GM12878 (cell line): ENCODE results near the gene GSG1L2. TPM values are rescaled to one million over a fixed set of nuclear protein-coding genes. Genes with fewer than 3 reads are reported as not detected.

Experiments used
- ATAC-seq: fragments of 200-7000 bp; cut with Tn5 transposase; 3 replicates; pipeline ENCODE4 v1.9.1; 2020; ENCODE audit warnings: mild to moderate bottlenecking, moderate library complexity
- BruUV-seq: library from RNA; stranded (reverse); fragments of 400-500 nt; replicated peaks from 2 replicates; lab custom pipeline; 2021; lab: Mats Ljungman, UMichigan
- CTCF ChIA-PET: fragments of 300-600 bp; sonication (Branson Sonifier 250); formaldehyde crosslinking; extraction: SDS; loops from one replicate; lab custom pipeline; 2021; ENCODE audit warnings: inconsistent platforms; lab: Yijun Ruan, JAX
- POLR2A ChIA-PET: fragments of 350-600 bp; formaldehyde crosslinking; extraction: SDS; loops from one replicate; lab custom pipeline; 2021; ENCODE audit warnings: inconsistent platforms; lab: Charles Lee
- RAD21 ChIA-PET: fragments of 300-600 bp; sonication (Branson Sonifier 250); formaldehyde crosslinking; loops from one replicate; lab custom pipeline; 2023; ENCODE audit warnings: antibody characterized with exemption; ENCODE audit not compliant: unreplicated experiment; lab: Charles Lee
- SMC1A ChIA-PET: fragments of 300-600 bp; sonication (Branson Sonifier 250); formaldehyde crosslinking; loops from one replicate; lab custom pipeline; 2023; ENCODE audit not compliant: unreplicated experiment, uncharacterized antibody; lab: Charles Lee
- DNase-seq: peaks from one replicate; pipeline ENCODE4 v3.0.0-alpha.2; 2011; ENCODE audit warnings: low read depth, low spot score
- FAIRE-seq: peaks from 3 replicates; lab custom pipeline; 2011; peaks lifted over from hg19 to GRCh38; lab: Jason Lieb, UNC
- H2AFZ ChIP-seq: 2 replicates; pipeline ENCODE4 v1.6.0; 2011; ENCODE audit warnings: low read depth, low read length, control low read depth; ENCODE audit not compliant: control insufficient read depth
- H3K27ac ChIP-seq: 2 replicates; pipeline ENCODE4 v1.5.1; 2011; ENCODE audit warnings: control low read depth; ENCODE audit not compliant: control insufficient read depth, insufficient read depth
- H3K27me3 ChIP-seq, 2 experiments: replicated peaks in 1 of 2; 2 replicates each; pipeline versions ENCODE4 v1.6.0 to v1.6.1; 2011; ENCODE audit warnings: low read length in 1 of 2; ENCODE audit not compliant: control insufficient read depth in 2 of 2, insufficient read depth in 2 of 2
- H3K36me3 ChIP-seq, 2 experiments: 2 replicates each; pipeline ENCODE4 v1.5.1; 2011; ENCODE audit warnings: low read length in 1 of 2; ENCODE audit not compliant: control insufficient read depth in 2 of 2, insufficient read depth in 2 of 2
- H3K4me1 ChIP-seq: 2 replicates; pipeline ENCODE4 v1.6.1; 2011; ENCODE audit warnings: mild to moderate bottlenecking, low read length, moderate library complexity, mixed read lengths; ENCODE audit not compliant: control insufficient read depth, insufficient read depth
- H3K4me2 ChIP-seq: 2 replicates; pipeline ENCODE4 v1.6.0; 2011; ENCODE audit warnings: control low read depth; ENCODE audit not compliant: control insufficient read depth, insufficient read depth
- H3K4me3 ChIP-seq: fragments of 200-600 bp; sonication (generic); 2 replicates; pipeline ENCODE4 v1.5.1; 2016
- H3K79me2 ChIP-seq: 2 replicates; pipeline ENCODE4 v1.6.0; 2011; ENCODE audit warnings: low read length; ENCODE audit not compliant: control insufficient read depth, insufficient read depth
- H3K9ac ChIP-seq: 2 replicates; pipeline ENCODE4 v1.8.0; 2011; ENCODE audit warnings: low read length, control low read depth, mixed read lengths; ENCODE audit not compliant: control insufficient read depth, insufficient read depth
- H3K9me3 ChIP-seq: replicated peaks from 3 replicates; pipeline ENCODE4 v1.5.1; 2011; ENCODE audit warnings: mild to moderate bottlenecking, low read length; ENCODE audit not compliant: control insufficient read depth, insufficient read depth
- H4K20me1 ChIP-seq: 2 replicates; pipeline ENCODE4 v1.6.0; 2011; ENCODE audit not compliant: control insufficient read depth, insufficient read depth
- MYB ChIP-seq: fragments of 150-350 bp; IDR thresholded peaks from 2 replicates; pipeline ENCODE4 v1.6.1; 2014; ENCODE audit warnings: mild to moderate bottlenecking, low read depth, low read length, borderline replicate concordance
- NFIC ChIP-seq: IDR thresholded peaks from 2 replicates; pipeline ENCODE4 v1.6.1; 2012; ENCODE audit warnings: low read depth, mild to moderate bottlenecking, inconsistent platforms, low read length, moderate library complexity
- NRF1 ChIP-seq: conservative IDR thresholded peaks from 2 replicates; pipeline ENCODE4 v1.6.1; 2011; ENCODE audit warnings: mild to moderate bottlenecking, low read depth, low read length, improper control_type of control experiment
- PAX8 ChIP-seq: fragments of 450-650 bp; IDR thresholded peaks from 2 replicates; pipeline ENCODE4 v1.6.1; 2017; ENCODE audit warnings: mild to moderate bottlenecking, moderate library complexity
- RB1 ChIP-seq: fragments of 450-650 bp; formaldehyde crosslinking; IDR thresholded peaks from 2 replicates; pipeline ENCODE4 v1.6.1; 2017; ENCODE audit warnings: mild to moderate bottlenecking, borderline replicate concordance
- RBBP5 ChIP-seq: fragments of 200-600 bp; sonication (generic); conservative IDR thresholded peaks from 2 replicates; pipeline ENCODE4 v1.6.1; 2016
- SP1 ChIP-seq: IDR thresholded peaks from one replicate; pipeline ENCODE4 v1.6.1; 2011; ENCODE audit warnings: low read depth, low read length
- TCF12 ChIP-seq: IDR thresholded peaks from 2 replicates; pipeline ENCODE4 v1.6.1; 2011; ENCODE audit warnings: low read depth, mild to moderate bottlenecking, low read length
- WGBS: methylation state at CpG from one replicate; pipeline ENCODE4 v1.1.6; 2016; ENCODE audit warnings: low lambda C conversion rate; ENCODE audit not compliant: insufficient replicate concordance, insufficient coverage; ENCODE audit errors: missing lambda C conversion rate; 5-methylcytosine and 5-hydroxymethylcytosine counted together
- in situ Hi-C: fragments of 300-500 bp; cut with MboI; formaldehyde crosslinking; loops from 9 replicates; pipeline ENCODE4 v1.14.3; 2018; ENCODE audit warnings: mixed read lengths
- intact Hi-C: fragments of 100-400 bp; cut with micrococcal nuclease; formaldehyde crosslinking; loops from one replicate; pipeline ENCODE4 v1.14.2; 2022; ENCODE audit not compliant: unreplicated experiment
- polyA plus RNA-seq, 11 experiments: library from polyadenylated mRNA; depleted of rRNA in 4 of 11; unstranded in 6 of 11; stranded (reverse) in 5 of 11; fragments of >200 nt; fragmentation: Nextera tagmentation in 4 of 11; fragmentation: Illumina TruSeq in 1 of 11; extraction: Ambion mirVana in 4 of 11; extraction: Trizol in 1 of 11; gene quantifications; 1 replicate in 1 of 11; 2 replicates in 10 of 11; pipeline versions ENCODE4 v1.2.1 to v1.2.3, GENCODE V29; 2011 to 2016; ENCODE audit warnings: inconsistent platforms in 2 of 11, missing spikeins in 2 of 11, low read depth in 1 of 11
- total RNA-seq, 4 experiments: library from RNA; depleted of rRNA in 3 of 4; stranded (reverse); fragments of >200 nt in 3 of 4; fragmentation: Illumina TruSeq in 1 of 4; extraction: Trizol in 1 of 4; gene quantifications; 2 replicates each; pipeline versions ENCODE4 v1.2.1 to v1.2.3, GENCODE V29; 2013 to 2021
- TF ChIP-seq, protein P1 (sequence below), 3 experiments: IDR thresholded peaks in 2 of 3; conservative IDR thresholded peaks in 1 of 3; 2 replicates each; pipeline ENCODE4 v1.5.1; 2011; ENCODE audit warnings: low read depth in 3 of 3, low read length in 3 of 3, mild to moderate bottlenecking in 3 of 3, control low read depth in 2 of 3, moderate library complexity in 2 of 3, inconsistent platforms in 1 of 3, mixed read lengths in 1 of 3; ENCODE audit not compliant: control insufficient read depth in 2 of 3, insufficient read depth in 1 of 3; ENCODE audit errors: extremely low read depth in 1 of 3
- TF ChIP-seq, protein P2 (sequence below): fragments of 450-650 bp; IDR thresholded peaks from 2 replicates; pipeline ENCODE4 v1.6.1; 2017; ENCODE audit warnings: antibody characterized with exemption, mild to moderate bottlenecking, moderate library complexity
- TF ChIP-seq, protein P3 (sequence below): fragments of 450-650 bp; IDR thresholded peaks from 2 replicates; pipeline ENCODE4 v1.6.1; 2016; ENCODE audit warnings: mild to moderate bottlenecking, moderate library complexity, borderline replicate concordance
- TF ChIP-seq, protein P4 (sequence below): fragments of 450-650 bp; IDR thresholded peaks from 2 replicates; pipeline ENCODE4 v1.6.1; 2017; ENCODE audit warnings: borderline replicate concordance
- TF ChIP-seq, protein P5 (sequence below): IDR thresholded peaks from 2 replicates; pipeline ENCODE4 v1.6.1; 2012; ENCODE audit warnings: low read depth, low read length, improper control_type of control experiment

GSG1L2 gene
- total and polyA plus RNA-seq, 10 of the 15 experiments (the other 5 are each of a cell fraction or from before 2014, with no cell fraction given): not detected

DNA sequence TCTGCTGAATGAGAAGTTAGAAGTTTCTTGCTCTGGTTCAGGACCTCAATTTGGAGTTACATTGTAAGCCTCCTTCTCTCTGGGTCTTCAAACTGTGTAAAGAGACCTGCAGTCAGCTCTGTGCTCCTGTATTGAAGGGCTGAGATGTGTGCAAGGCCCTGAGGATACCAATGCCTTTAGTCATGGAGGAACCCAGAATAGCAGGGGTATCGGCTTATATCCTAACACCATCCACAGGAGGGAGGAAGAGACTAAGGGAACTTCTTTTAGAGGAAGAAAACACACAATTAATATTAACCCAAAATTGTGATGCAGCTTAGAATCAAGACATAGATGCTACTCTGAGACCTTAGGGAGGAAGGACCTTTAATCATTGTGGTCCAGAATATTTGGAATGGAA lies 40.3 kb upstream of the GSG1L2 start:
- ATAC-seq: no peak
- 50% methylated on average over 1 of the region's 1 CpG for WGBS
- Histone ChIP-seq H3K4me3 (no peak overlapping the region), H2AFZ (no peak overlapping the region), H3K79me2 (no peaks in the 10 kb centered on the region), H3K9ac (no peak overlapping the region), H3K9me3 (no peaks in the 10 kb centered on the region; the same call in 2 of the 3 replicates), H4K20me1 (no peaks in the 10 kb centered on the region), H3K36me3 (no peaks in the 10 kb centered on the region), H3K27me3 (no peaks in the 10 kb centered on the region), H3K27ac (no peak overlapping the region), H3K4me2 (no peak overlapping the region), H3K4me1 (no peaks in the 10 kb centered on the region)
- no peak for DNase-seq
- RAD21 ChIA-PET: no interaction called here
- in situ Hi-C loops (no loop called here), intact Hi-C loops (no loop called here)
- POLR2A ChIA-PET: no interaction called here
- CTCF ChIA-PET: no interaction called here
- no peak for FAIRE-seq
- SMC1A ChIA-PET: interaction anchor here (0.6 kb wide), 1 partner anchor 21 kb away, joined by 3 read pairs; no protein-coding TSS in a partner anchor
- no TSS peak for BruUV-seq
- no peak for TF ChIP-seq NRF1
- TF ChIP-seq SP1: no peak
- TF ChIP-seq, protein P1, sequence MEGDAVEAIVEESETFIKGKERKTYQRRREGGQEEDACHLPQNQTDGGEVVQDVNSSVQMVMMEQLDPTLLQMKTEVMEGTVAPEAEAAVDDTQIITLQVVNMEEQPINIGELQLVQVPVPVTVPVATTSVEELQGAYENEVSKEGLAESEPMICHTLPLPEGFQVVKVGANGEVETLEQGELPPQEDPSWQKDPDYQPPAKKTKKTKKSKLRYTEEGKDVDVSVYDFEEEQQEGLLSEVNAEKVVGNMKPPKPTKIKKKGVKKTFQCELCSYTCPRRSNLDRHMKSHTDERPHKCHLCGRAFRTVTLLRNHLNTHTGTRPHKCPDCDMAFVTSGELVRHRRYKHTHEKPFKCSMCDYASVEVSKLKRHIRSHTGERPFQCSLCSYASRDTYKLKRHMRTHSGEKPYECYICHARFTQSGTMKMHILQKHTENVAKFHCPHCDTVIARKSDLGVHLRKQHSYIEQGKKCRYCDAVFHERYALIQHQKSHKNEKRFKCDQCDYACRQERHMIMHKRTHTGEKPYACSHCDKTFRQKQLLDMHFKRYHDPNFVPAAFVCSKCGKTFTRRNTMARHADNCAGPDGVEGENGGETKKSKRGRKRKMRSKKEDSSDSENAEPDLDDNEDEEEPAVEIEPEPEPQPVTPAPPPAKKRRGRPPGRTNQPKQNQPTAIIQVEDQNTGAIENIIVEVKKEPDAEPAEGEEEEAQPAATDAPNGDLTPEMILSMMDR (IDR thresholded peaks at IDR 0.05 in 2 of 3, conservative IDR thresholded peaks at IDR 0.05 in 1 of 3; ENCODE audit: control insufficient read depth in 2 of 3, extremely low read depth in 1 of 3, insufficient read depth in 1 of 3, low read depth in 3 of 3, low read length in 3 of 3): no peak
- no peak for TF ChIP-seq RBBP5
- TF ChIP-seq PAX8: no peak
- TF ChIP-seq MYB: no peak
- TF ChIP-seq, protein P2, sequence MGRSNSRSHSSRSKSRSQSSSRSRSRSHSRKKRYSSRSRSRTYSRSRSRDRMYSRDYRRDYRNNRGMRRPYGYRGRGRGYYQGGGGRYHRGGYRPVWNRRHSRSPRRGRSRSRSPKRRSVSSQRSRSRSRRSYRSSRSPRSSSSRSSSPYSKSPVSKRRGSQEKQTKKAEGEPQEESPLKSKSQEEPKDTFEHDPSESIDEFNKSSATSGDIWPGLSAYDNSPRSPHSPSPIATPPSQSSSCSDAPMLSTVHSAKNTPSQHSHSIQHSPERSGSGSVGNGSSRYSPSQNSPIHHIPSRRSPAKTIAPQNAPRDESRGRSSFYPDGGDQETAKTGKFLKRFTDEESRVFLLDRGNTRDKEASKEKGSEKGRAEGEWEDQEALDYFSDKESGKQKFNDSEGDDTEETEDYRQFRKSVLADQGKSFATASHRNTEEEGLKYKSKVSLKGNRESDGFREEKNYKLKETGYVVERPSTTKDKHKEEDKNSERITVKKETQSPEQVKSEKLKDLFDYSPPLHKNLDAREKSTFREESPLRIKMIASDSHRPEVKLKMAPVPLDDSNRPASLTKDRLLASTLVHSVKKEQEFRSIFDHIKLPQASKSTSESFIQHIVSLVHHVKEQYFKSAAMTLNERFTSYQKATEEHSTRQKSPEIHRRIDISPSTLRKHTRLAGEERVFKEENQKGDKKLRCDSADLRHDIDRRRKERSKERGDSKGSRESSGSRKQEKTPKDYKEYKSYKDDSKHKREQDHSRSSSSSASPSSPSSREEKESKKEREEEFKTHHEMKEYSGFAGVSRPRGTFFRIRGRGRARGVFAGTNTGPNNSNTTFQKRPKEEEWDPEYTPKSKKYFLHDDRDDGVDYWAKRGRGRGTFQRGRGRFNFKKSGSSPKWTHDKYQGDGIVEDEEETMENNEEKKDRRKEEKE: no peak
- TF ChIP-seq TCF12: no peak
- TF ChIP-seq, protein P3, sequence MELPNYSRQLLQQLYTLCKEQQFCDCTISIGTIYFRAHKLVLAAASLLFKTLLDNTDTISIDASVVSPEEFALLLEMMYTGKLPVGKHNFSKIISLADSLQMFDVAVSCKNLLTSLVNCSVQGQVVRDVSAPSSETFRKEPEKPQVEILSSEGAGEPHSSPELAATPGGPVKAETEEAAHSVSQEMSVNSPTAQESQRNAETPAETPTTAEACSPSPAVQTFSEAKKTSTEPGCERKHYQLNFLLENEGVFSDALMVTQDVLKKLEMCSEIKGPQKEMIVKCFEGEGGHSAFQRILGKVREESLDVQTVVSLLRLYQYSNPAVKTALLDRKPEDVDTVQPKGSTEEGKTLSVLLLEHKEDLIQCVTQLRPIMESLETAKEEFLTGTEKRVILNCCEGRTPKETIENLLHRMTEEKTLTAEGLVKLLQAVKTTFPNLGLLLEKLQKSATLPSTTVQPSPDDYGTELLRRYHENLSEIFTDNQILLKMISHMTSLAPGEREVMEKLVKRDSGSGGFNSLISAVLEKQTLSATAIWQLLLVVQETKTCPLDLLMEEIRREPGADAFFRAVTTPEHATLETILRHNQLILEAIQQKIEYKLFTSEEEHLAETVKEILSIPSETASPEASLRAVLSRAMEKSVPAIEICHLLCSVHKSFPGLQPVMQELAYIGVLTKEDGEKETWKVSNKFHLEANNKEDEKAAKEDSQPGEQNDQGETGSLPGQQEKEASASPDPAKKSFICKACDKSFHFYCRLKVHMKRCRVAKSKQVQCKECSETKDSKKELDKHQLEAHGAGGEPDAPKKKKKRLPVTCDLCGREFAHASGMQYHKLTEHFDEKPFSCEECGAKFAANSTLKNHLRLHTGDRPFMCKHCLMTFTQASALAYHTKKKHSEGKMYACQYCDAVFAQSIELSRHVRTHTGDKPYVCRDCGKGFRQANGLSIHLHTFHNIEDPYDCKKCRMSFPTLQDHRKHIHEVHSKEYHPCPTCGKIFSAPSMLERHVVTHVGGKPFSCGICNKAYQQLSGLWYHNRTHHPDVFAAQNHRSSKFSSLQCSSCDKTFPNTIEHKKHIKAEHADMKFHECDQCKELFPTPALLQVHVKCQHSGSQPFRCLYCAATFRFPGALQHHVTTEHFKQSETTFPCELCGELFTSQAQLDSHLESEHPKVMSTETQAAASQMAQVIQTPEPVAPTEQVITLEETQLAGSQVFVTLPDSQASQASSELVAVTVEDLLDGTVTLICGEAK: no peak
- TF ChIP-seq RB1: no peak
- TF ChIP-seq, protein P4, sequence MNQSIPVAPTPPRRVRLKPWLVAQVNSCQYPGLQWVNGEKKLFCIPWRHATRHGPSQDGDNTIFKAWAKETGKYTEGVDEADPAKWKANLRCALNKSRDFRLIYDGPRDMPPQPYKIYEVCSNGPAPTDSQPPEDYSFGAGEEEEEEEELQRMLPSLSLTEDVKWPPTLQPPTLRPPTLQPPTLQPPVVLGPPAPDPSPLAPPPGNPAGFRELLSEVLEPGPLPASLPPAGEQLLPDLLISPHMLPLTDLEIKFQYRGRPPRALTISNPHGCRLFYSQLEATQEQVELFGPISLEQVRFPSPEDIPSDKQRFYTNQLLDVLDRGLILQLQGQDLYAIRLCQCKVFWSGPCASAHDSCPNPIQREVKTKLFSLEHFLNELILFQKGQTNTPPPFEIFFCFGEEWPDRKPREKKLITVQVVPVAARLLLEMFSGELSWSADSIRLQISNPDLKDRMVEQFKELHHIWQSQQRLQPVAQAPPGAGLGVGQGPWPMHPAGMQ: no peak
- TF ChIP-seq, protein P5, sequence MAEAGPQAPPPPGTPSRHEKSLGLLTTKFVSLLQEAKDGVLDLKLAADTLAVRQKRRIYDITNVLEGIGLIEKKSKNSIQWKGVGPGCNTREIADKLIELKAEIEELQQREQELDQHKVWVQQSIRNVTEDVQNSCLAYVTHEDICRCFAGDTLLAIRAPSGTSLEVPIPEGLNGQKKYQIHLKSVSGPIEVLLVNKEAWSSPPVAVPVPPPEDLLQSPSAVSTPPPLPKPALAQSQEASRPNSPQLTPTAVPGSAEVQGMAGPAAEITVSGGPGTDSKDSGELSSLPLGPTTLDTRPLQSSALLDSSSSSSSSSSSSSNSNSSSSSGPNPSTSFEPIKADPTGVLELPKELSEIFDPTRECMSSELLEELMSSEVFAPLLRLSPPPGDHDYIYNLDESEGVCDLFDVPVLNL: no peak
- TF ChIP-seq NFIC: no peak
